Eye (tissue), 1 donor: Measurements from ENCODE around the gene ASRGL1.

Experiments used
- DNase-seq: peaks from one replicate; pipeline ENCODE4 v3.0.0-alpha.2; 2015

Gene ASRGL1

DNA sequence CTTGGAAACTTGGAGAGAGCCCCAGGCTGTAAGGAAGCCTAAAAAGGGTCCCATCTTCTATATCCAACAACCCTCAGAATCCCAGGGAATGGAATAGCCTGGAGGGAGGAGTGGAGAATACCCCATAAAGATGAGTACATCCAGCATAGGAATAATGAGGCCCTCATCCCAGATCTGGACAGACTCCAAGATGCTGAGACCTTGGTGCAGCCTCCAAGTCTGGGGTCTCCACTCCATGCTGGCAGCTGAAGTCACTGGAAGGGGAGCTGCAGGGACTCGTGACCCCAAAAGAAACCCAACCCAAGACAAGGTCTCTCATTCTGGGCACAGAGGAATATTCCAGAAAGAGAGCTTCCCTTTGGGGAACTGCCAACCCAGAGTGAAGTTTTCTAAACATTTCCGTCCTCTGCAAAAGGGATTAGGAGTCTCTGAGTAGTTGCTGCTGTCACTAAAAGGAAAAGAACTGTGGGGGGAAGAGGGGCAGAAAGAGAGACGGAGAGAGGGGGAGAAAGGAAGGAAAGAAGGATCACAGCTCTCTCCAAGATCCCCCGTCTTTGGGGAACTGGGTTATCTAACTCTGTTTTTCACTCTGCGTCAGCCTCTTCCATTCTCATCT is 82.2 kb downstream of the ASRGL1 start:
- DNase-seq = peak; percentile 35

DNA sequence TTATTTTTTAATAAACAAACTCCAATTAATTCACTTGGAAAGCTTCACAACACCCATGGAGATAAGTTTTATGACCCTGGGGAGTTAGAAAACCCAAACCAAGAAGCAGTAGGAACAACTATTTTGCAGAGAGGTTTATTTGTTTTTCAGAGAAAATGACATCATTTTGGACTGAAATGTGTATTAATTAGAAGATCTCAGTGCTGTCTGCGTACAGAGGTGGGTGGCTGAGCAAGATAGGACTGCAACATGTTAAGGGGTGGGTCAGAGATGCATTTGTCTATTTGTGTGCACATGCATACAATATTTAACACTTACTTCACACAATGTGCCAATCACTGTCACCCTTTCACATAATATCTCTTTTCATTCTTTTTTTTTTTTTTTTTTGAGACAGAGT is 82.7 kb downstream of the ASRGL1 start:
- DNase-seq = no peak

DNA sequence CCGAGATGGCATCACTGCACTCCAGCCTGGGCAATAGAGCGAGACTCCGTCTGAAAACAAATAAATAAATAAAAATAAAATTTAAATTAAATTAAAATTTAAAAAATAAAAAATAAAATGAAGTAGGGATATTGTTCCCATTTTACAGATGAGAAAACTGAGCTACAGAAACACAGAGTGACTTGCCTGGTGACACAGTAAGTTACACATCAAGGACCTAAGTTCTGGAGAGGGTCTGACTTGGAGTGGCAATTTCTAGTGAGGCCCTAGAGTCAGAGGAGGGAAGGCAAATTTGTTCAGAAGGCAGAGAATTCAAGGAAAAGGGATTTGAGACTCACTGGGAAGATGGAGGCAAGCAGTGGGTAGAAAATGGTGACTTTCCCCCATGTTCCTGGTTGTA is 83.6 kb downstream of the ASRGL1 start:
- no peak for DNase-seq

GRCh38 chr11:62421996-62422395 is 84.7 kb downstream of the ASRGL1 start:
- no peak for DNase-seq

DNA sequence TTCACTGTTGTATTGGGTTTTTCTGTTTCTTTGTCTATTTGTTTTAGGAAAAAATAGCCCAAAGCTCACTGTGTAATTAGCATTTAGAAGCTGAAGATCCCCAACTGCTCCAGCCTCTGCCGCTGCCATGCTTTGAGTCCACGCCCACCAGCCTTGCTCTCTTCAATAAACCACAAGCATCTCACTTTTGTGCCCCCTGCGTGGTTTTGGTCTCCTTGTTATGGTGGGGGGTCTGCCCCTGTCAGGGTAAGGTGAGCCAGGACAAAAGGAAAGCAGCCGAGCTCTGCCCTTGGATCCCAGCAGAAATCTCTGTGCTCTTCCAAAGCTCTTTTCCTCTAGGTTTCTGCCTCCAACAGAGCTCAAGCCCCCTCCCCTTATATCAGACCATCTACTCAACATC is 85.8 kb downstream of the ASRGL1 start:
- no peak for DNase-seq

DNA sequence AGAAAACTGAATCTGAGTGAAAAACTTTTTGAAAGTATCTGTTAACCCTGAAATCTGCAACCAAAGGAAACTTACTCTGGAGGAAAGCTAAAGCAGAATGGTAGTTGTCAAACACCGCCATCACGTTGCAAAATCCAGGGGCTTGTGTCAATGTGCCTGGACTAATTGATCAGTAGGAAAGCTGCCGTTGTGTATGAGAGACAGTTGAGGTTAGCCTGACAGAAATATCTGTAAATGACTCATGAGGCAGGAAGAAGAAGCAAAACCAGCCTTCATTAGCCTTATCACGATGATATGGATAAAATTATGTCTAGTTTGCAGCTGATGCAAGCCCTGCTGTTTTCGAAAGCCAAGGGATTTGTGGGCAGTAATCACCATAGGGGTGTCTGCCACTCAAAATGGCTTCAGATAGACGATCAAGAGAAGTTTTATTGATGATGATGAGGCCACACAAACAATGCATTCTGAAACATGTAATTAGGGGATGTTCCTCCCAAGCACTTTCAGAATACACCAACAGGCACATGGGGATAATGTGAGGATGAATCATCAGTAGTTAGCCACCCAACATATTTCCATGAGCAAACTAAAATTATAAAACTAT is 90.5 kb downstream of the ASRGL1 start:
- no peak for DNase-seq

GRCh38 chr11:62428871-62429560 is 91.8 kb downstream of the ASRGL1 start:
- no peak for DNase-seq

- no peak for DNase-seq
Observed at GRCh38 chr11:62430425-62430824, 93.2 kb downstream of the ASRGL1 start.

- DNase-seq = no peak
Observed at GRCh38 chr11:62431171-62431901, 94.1 kb downstream of the ASRGL1 start.

- no peak for DNase-seq
Observed at GRCh38 chr11:62432695-62433094, 95.4 kb downstream of the ASRGL1 start.

DNA sequence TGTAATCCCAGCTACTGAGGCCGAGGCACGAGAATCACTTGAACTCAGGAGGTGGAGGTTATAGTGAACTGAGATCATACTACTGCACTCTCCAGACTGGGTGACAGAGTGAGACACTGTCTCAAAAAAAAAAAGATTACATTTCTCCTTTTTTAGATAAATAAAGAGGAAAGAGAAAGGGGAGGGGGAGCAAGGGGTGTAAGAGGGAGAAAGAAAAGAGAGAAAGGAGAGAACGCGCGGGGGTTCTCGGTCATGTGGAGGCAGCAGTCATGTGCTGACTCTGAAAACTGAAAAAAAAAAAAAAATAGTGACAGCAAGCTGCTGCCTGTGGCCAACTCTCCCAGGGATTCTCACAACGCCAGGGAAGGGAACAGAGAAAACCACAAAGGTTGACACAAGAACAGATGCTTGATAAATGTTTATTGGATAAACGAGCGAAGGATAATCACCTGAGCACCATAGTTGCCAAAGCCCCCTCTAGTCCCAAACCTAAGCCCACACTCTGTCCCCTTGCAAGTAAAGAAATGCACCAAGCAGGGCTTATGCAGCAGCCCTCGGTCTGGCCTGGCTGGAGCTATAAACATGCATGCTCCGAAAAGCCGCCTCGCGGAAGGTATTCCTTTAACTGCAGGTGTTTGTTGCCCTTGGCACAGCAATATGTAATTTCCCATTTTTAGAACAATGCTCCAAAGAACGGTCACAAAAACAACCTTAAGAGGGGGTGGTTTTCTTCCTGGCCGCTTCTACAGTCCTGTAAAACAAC is 96.1 kb downstream of the ASRGL1 start:
- no peak for DNase-seq

- no peak for DNase-seq
Observed at GRCh38 chr11:62433904-62434276, 96.6 kb downstream of the ASRGL1 start.

GRCh38 chr11:62435846-62436660 is 98.8 kb downstream of the ASRGL1 start:
- DNase-seq = no peak

GRCh38 chr11:62437616-62438015 is 100.4 kb downstream of the ASRGL1 start:
- no peak for DNase-seq

- DNase-seq = no peak
Observed at GRCh38 chr11:62438641-62439040, 101.4 kb downstream of the ASRGL1 start.

GRCh38 chr11:62439785-62440602 is 102.7 kb downstream of the ASRGL1 start:
- peak; percentile 38 for DNase-seq
